ENCODE measurements around the gene RAB11FIP3.

DNA sequence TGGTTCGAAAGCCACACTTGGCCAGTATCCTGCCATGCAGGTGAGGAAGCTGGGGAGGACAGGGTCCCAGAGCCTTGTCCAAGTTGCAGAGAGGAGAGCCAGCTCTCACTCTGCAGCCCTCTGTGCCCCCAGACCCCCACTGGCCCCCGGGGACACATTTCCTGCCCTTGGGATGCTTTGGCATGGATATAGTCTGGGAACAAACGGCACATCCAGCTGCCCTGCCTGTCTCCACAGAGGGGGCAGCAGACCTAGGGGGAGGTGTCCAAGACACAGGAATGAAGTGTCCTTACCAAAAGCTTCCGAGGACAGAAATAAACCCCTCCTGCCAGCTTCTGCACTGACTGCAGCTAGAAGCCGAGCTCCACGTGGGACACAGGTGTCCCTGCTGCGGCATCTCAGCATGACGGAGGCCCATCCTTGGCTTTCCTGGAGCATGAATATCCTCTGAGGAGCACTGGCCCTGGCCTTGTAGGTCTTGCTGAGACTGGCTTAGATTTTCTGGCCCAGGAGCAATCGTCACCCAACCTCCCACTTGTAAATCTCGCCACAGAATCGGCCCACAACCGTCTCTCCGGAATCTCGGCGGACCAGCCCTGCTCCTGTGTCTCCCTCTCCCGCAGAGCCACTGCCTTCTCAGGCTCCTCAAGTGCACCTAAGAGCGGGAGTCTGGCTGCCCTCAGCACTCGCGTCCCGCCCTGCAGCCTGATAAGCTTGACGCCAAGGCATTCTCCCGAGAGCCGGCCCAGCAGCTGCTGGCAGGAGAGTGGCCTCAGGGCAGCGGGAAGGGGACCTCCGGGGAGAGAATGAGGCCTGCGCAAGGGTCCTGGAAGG is 100.9 kb downstream of the RAB11FIP3 start:
- TF ChIP-seq, protein P1, sequence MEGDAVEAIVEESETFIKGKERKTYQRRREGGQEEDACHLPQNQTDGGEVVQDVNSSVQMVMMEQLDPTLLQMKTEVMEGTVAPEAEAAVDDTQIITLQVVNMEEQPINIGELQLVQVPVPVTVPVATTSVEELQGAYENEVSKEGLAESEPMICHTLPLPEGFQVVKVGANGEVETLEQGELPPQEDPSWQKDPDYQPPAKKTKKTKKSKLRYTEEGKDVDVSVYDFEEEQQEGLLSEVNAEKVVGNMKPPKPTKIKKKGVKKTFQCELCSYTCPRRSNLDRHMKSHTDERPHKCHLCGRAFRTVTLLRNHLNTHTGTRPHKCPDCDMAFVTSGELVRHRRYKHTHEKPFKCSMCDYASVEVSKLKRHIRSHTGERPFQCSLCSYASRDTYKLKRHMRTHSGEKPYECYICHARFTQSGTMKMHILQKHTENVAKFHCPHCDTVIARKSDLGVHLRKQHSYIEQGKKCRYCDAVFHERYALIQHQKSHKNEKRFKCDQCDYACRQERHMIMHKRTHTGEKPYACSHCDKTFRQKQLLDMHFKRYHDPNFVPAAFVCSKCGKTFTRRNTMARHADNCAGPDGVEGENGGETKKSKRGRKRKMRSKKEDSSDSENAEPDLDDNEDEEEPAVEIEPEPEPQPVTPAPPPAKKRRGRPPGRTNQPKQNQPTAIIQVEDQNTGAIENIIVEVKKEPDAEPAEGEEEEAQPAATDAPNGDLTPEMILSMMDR (IDR thresholded peaks at IDR 0.05): no peak
- TF ChIP-seq POLR2A (IDR thresholded peaks at IDR 0.05): no peak

All from heart left ventricle (tissue), 13 donors.